ENCODE results near the gene RIC3. TPM values are rescaled to one million over a fixed set of nuclear protein-coding genes. Genes with fewer than 3 reads are reported as not detected.
A peak's percentile ranks its signal among the peaks of the same experiment; 100 is the strongest.

RIC3 gene
- total RNA-seq, 2 donors from 2014 or later, result 23.5 to 25.3 TPM

GRCh38 chr11:8083088-8083395, 85.8 kb downstream of the RIC3 start:
- Histone ChIP-seq H3K36me3 (ENCODE audit: control insufficient read depth, insufficient read depth, low read length) (no peaks in the 10 kb centered on the region), H3K27ac (ENCODE audit: low read depth, low read length) (no peak overlapping the region), H3K9me3 (ENCODE audit: control insufficient read depth, low read length) (no peaks in the 10 kb centered on the region), H3K4me3 (ENCODE audit: low read length) (no peak overlapping the region), H3K27me3 (ENCODE audit: control insufficient read depth, insufficient read depth, low read length, poor library complexity, severe bottlenecking) (peaks cover 38% of the 10 kb centered on the region), H3K9ac (ENCODE audit: extremely low read depth, low read length, poor library complexity, severe bottlenecking) (no peak overlapping the region), H3K4me1 (ENCODE audit: control insufficient read depth, insufficient read depth, low read length) (peaks cover 5% of the 10 kb centered on the region)
- DNase-seq, result no peak
- no peaks in the 10 kb centered on the region for H3K9me3 Mint-ChIP-seq
- H3K27me3 Mint-ChIP-seq (ENCODE audit: insufficient read depth), result peaks cover 42% of the 10 kb centered on the region
- 79 to 85% methylated on average over 6 to 9 of the region's 9 CpGs for WGBS, 2 experiments (ENCODE audit: insufficient coverage in 1 of 2, insufficient read length in 1 of 2)
- H3K4me3 Mint-ChIP-seq, result no peak overlapping the region
- no peaks in the 10 kb centered on the region for H3K36me3 Mint-ChIP-seq (ENCODE audit: low read depth)
- no peak overlapping the region for H3K27ac Mint-ChIP-seq
- peaks cover 6% of the 10 kb centered on the region for H3K4me1 Mint-ChIP-seq
- TF ChIP-seq, protein P1, sequence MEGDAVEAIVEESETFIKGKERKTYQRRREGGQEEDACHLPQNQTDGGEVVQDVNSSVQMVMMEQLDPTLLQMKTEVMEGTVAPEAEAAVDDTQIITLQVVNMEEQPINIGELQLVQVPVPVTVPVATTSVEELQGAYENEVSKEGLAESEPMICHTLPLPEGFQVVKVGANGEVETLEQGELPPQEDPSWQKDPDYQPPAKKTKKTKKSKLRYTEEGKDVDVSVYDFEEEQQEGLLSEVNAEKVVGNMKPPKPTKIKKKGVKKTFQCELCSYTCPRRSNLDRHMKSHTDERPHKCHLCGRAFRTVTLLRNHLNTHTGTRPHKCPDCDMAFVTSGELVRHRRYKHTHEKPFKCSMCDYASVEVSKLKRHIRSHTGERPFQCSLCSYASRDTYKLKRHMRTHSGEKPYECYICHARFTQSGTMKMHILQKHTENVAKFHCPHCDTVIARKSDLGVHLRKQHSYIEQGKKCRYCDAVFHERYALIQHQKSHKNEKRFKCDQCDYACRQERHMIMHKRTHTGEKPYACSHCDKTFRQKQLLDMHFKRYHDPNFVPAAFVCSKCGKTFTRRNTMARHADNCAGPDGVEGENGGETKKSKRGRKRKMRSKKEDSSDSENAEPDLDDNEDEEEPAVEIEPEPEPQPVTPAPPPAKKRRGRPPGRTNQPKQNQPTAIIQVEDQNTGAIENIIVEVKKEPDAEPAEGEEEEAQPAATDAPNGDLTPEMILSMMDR (conservative IDR thresholded peaks at IDR 0.05), result no peak

DNA sequence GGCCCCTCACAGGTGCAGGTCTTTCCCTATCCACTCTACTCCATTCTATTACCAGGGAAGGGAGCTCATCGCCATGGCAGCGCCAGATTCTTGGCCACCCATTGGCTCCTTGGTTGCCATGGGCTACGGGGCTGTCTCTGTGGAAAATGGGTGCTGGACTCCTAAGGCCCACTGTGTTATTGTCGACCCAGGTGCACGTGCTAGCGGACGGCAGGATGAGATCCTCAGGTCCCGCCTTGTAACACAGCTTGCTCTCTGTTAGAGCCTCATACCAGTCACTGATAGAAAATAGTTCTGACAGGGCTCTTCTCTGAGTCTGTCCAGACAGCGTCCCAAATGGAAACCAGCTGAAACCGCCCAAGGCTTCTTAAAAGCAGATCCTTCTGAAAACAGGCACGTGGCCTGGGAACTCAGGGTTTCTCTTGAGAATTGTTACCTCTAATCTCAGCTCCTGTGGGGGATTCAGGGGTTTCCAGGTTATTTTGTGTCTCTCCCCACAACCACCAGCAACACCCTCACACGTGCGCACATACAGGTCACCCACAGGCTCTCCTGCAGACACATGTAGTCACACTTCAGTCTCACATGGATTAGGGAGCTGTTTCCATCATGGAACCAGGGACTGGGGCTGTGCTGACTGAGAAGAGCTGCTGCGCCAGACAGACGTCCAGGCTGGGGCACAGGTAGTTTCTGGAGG, 86.3 kb downstream of the RIC3 start:
- H3K27me3 Mint-ChIP-seq (ENCODE audit: insufficient read depth), result peaks cover 47% of the 10 kb centered on the region
- no peaks in the 10 kb centered on the region for H3K9me3 Mint-ChIP-seq
- Histone ChIP-seq H3K9ac (ENCODE audit: extremely low read depth, low read length, poor library complexity, severe bottlenecking) (no peak overlapping the region), H3K36me3 (ENCODE audit: control insufficient read depth, insufficient read depth, low read length) (no peaks in the 10 kb centered on the region), H3K4me3 (ENCODE audit: low read length) (no peak overlapping the region), H3K9me3 (ENCODE audit: control insufficient read depth, low read length) (no peaks in the 10 kb centered on the region), H3K27ac (ENCODE audit: low read depth, low read length) (no peak overlapping the region), H3K27me3 (ENCODE audit: control insufficient read depth, insufficient read depth, low read length, poor library complexity, severe bottlenecking) (peaks cover 40% of the 10 kb centered on the region), H3K4me1 (ENCODE audit: control insufficient read depth, insufficient read depth, low read length) (peaks cover 5% of the 10 kb centered on the region)
- H3K27ac Mint-ChIP-seq, result no peak overlapping the region
- no peaks in the 10 kb centered on the region for H3K36me3 Mint-ChIP-seq (ENCODE audit: low read depth)
- peaks cover 6% of the 10 kb centered on the region for H3K4me1 Mint-ChIP-seq
- DNase-seq, result peak; percentile 82
- TF ChIP-seq, protein P1 (conservative IDR thresholded peaks at IDR 0.05), result no peak
- 90 to 91% methylated on average over 12 to 15 of the region's 15 CpGs for WGBS, 2 experiments (ENCODE audit: insufficient coverage in 1 of 2, insufficient read length in 1 of 2)
- H3K4me3 Mint-ChIP-seq, result peak overlapping the region; percentile 62

- Mint-ChIP-seq H3K9me3 (no peaks in the 10 kb centered on the region), H3K27ac (no peak overlapping the region), H3K27me3 (ENCODE audit: insufficient read depth) (peaks cover 52% of the 10 kb centered on the region), H3K4me3 (peak overlapping the region; percentile 62), H3K4me1 (peaks cover 6% of the 10 kb centered on the region), H3K36me3 (ENCODE audit: low read depth) (no peaks in the 10 kb centered on the region)
- TF ChIP-seq, protein P1 (conservative IDR thresholded peaks at IDR 0.05), result no peak
- H3K4me1 ChIP-seq (ENCODE audit: control insufficient read depth, insufficient read depth, low read length), result peaks cover 5% of the 10 kb centered on the region
- H3K4me3 ChIP-seq (ENCODE audit: low read length), result peak overlapping the region; percentile 75
- no peak overlapping the region for H3K27ac ChIP-seq (ENCODE audit: low read depth, low read length)
- peak overlapping the region; percentile 15 for H3K9ac ChIP-seq (ENCODE audit: extremely low read depth, low read length, poor library complexity, severe bottlenecking)
- peaks cover 40% of the 10 kb centered on the region for H3K27me3 ChIP-seq (ENCODE audit: control insufficient read depth, insufficient read depth, low read length, poor library complexity, severe bottlenecking)
- no peak for DNase-seq
- 31 to 42% methylated on average over 8 to 24 of the region's 24 CpGs for WGBS, 2 experiments (ENCODE audit: insufficient coverage in 1 of 2, insufficient read length in 1 of 2)
- no peaks in the 10 kb centered on the region for H3K9me3 ChIP-seq (ENCODE audit: control insufficient read depth, low read length)
- H3K36me3 ChIP-seq (ENCODE audit: control insufficient read depth, insufficient read depth, low read length), result no peaks in the 10 kb centered on the region
Observed at GRCh38 chr11:8081591-8082250, 87.1 kb downstream of the RIC3 start.
